Effector memory CD4-positive, alpha-beta T cell (primary cell): ENCODE data around the gene UGT1A6.

Experiments used
- DNase-seq, 3 donors: peaks; one replicate each; pipeline ENCODE4 v3.0.0-alpha.2; 2020
- H3K27ac ChIP-seq: 2 replicates; pipeline ENCODE4 v1.7.0; 2013; ENCODE audit warnings: mild to moderate bottlenecking, low read length, moderate library complexity; ENCODE audit not compliant: insufficient read depth, poor library complexity, severe bottlenecking
- H3K27me3 ChIP-seq: replicated peaks from 2 replicates; pipeline ENCODE4 v1.7.0; 2013; ENCODE audit warnings: mild to moderate bottlenecking, low read length; ENCODE audit not compliant: insufficient read depth, control insufficient read depth, poor library complexity, severe bottlenecking
- H3K36me3 ChIP-seq: 2 replicates; pipeline ENCODE4 v1.7.0; 2013; ENCODE audit warnings: mild to moderate bottlenecking, low read length, moderate library complexity; ENCODE audit not compliant: control insufficient read depth, insufficient read depth
- H3K4me1 ChIP-seq: 2 replicates; pipeline ENCODE4 v1.7.0; 2013; ENCODE audit warnings: low read length, mild to moderate bottlenecking; ENCODE audit not compliant: control insufficient read depth, insufficient read depth, poor library complexity, severe bottlenecking
- H3K4me3 ChIP-seq: 2 replicates; pipeline ENCODE4 v1.7.0; 2013; ENCODE audit warnings: low read length, low read depth, mild to moderate bottlenecking; ENCODE audit not compliant: insufficient read depth, poor library complexity, severe bottlenecking
- H3K9me3 ChIP-seq: 2 replicates; pipeline ENCODE4 v1.7.0; 2013; ENCODE audit warnings: mild to moderate bottlenecking, low read length, moderate library complexity; ENCODE audit not compliant: control insufficient read depth

UGT1A6 gene

DNA sequence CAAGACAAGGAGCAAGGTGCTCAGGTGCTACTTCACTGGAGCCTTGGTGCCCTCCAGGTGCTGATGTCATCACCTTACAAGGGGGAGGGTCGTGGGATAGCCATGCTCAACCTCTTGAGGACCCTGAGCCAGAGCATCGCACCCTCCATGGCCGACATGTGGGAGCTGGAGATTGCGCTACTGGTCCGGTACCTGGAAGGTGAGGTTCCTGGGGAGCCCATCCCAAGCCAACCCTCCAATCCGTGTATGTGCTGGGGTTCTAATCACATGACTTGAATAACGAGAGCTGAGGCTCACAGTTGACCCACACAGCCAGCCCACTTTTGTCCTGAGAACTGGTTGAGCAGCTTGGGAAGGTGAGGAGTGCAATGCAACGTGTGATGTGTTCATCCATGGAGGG lies 111.3 kb downstream of the UGT1A6 start:
- H3K9me3 ChIP-seq, result no peaks in the 10 kb centered on the region

DNA sequence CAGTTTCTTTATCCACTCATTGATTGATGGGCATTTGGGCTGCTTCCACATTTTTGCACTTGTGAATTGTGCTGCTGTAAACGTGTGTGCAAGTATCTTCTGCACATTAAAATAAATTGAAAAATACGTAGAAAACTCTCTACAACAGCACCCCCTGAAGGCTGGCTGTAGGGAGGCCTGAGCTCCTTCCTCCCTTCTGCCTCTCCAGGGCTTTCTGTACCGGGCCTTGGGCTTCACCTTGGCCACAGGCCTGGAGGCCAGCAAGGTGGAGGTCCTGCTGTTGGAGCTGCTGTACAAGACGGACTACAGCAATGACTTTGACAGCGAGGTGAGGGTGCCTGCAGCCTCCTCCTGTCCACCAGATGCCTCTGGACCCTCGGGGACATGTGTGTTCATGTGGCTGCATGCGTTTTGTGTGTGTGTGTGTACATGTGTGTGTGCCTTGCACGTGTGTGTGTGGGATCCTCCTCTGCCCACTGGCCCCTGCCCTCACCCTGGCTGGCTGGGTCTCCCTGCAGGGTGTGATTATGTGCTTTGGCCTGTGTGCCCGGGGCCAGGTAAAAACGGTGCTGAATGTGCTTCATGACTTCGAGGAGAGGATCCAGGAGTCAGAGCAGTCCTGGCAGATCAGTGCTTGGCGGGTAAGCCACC lies 114.7 kb downstream of the UGT1A6 start:
- H3K27me3 ChIP-seq, result peaks cover 3% of the 10 kb centered on the region

More for the DNA sequence above, 111.3 kb downstream of the UGT1A6 start:
- DNase-seq, result no peak
- H3K27me3 ChIP-seq, result no peaks in the 10 kb centered on the region
- H3K4me3 ChIP-seq, result no peak overlapping the region
- H3K4me1 ChIP-seq, result no peaks in the 10 kb centered on the region
- no peak overlapping the region for H3K27ac ChIP-seq
- no peaks in the 10 kb centered on the region for H3K36me3 ChIP-seq

GRCh38 chr2:233807966-233808935 lies 115.6 kb downstream of the UGT1A6 start:
- DNase-seq, result no peak
- Histone ChIP-seq H3K9me3 (no peaks in the 10 kb centered on the region), H3K4me3 (no peak overlapping the region), H3K27ac (no peak overlapping the region), H3K4me1 (no peaks in the 10 kb centered on the region), H3K27me3 (peaks cover 3% of the 10 kb centered on the region), H3K36me3 (no peaks in the 10 kb centered on the region)

More for the DNA sequence above, 114.7 kb downstream of the UGT1A6 start:
- Histone ChIP-seq H3K4me1 (no peaks in the 10 kb centered on the region), H3K36me3 (no peaks in the 10 kb centered on the region), H3K9me3 (no peaks in the 10 kb centered on the region), H3K27ac (no peak overlapping the region), H3K4me3 (no peak overlapping the region)
- no peak for DNase-seq

DNA sequence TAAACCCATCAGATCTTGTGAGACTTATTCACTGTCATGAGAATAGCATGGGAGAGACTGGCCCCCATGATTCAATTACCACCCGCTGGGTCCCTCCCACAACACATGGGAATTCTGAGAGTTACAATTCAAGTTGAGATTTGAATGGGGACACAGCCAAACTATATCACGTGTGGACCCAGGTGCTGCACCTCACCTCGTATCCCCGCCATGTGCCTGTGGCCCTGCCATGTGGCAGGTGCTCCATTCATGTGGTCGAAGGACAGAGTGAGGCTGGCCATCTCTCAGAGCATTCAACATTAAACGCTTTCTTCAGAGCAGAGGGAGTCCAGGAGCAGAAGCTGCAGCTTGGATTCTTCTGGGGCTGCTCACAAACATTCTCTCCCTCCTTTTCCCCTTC lies 117.7 kb downstream of the UGT1A6 start:
- Histone ChIP-seq H3K9me3 (no peaks in the 10 kb centered on the region), H3K4me1 (no peaks in the 10 kb centered on the region), H3K4me3 (no peak overlapping the region), H3K27ac (no peak overlapping the region), H3K27me3 (peaks cover 3% of the 10 kb centered on the region), H3K36me3 (no peaks in the 10 kb centered on the region)
- no peak for DNase-seq

DNA sequence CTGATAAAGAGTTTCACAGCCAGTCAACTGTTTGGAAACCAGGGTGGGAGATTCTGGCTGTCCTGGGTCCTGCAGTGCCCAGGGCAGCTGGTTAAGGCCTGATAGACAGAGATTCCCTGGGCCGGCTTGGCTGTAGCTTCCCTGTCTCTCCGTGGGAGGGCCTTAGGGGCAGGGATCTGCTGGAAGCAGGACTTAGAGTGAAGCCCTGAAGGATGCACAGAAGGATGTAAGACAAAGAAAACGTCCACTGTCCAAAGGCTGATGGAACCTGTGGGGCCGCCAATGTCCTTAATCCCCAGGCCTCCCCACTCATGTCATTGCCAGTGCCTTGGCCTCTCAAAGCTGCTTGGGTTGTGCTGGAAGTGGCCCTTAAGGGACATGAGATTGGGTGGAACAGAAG lies 118.4 kb downstream of the UGT1A6 start:
- Histone ChIP-seq H3K36me3 (no peaks in the 10 kb centered on the region), H3K27me3 (peaks cover 3% of the 10 kb centered on the region), H3K9me3 (no peaks in the 10 kb centered on the region), H3K4me3 (no peak overlapping the region), H3K27ac (no peak overlapping the region), H3K4me1 (no peaks in the 10 kb centered on the region)
- DNase-seq, result no peak

DNA sequence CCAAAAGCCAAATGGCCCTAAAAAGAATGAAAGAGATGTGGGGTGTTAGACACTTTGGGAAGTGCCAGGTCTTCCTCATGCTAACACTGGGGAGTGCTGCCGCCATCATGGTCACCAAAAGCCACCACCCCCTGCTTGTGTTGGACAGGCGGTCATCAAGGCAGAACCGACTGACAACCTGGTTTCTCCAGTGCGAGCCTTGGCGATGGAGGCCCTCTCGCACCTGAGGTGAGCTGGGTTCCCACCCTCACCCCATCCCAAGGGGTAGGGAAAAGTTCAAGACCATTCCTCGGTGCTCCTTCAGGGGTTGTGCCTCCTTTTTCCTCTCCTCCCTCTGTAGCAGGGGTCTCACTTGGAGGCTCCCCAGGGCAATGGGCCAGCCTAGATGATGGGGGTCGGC lies 119.0 kb downstream of the UGT1A6 start:
- Histone ChIP-seq H3K27ac (no peak overlapping the region), H3K4me3 (no peak overlapping the region), H3K27me3 (peaks cover 3% of the 10 kb centered on the region), H3K9me3 (no peaks in the 10 kb centered on the region), H3K36me3 (no peaks in the 10 kb centered on the region), H3K4me1 (no peaks in the 10 kb centered on the region)
- DNase-seq, result no peak

DNA sequence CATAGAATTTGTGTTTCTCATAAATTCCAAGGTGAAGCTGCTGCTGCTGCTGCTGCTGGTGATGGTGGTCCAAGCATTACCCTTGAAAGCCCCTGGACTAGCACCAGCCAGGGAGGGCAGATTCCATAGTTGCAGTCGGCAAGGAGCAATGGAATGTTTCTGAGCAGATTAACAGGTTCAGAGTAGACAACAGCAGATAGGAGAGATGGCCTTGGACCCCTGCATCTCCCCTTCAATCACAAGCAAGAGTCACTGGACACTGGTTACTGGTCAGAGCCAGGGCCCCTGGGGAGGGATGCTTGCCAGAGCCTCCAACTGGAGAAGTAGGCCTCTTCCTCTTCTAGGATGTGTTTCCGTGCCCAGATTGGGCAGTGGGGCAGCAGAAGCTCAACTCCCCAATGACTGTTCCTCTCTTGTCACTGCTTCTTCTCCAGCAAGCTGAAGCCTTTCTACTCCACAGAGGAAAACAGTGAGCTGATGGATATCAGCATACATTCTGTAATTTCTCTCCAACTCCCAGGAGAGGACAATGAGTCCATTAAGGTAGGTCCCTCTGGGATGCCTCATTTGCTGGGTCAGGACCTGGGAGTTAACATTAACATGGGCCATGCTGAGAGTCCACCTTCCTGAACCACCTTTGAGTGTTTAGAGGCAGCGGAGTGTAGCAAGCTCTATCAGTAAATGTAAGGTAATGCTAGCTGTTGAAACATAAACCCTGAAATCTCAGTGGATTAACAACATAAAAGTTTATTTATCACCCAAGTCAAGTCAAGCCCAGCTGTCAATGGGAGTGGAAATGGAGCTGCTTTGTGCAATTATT lies 120.8 kb downstream of the UGT1A6 start:
- no peaks in the 10 kb centered on the region for H3K4me1 ChIP-seq
- no peak for DNase-seq

GRCh38 chr2:233814056-233814835 lies 121.6 kb downstream of the UGT1A6 start:
- H3K36me3 ChIP-seq, result no peaks in the 10 kb centered on the region
- no peak for DNase-seq
- no peak overlapping the region for H3K4me3 ChIP-seq
- no peak overlapping the region for H3K27ac ChIP-seq
- H3K27me3 ChIP-seq, result peaks cover 3% of the 10 kb centered on the region
- no peaks in the 10 kb centered on the region for H3K4me1 ChIP-seq
- no peaks in the 10 kb centered on the region for H3K9me3 ChIP-seq

More for the DNA sequence above, 120.8 kb downstream of the UGT1A6 start:
- H3K9me3 ChIP-seq, result no peaks in the 10 kb centered on the region
- no peak overlapping the region for H3K27ac ChIP-seq
- H3K36me3 ChIP-seq, result no peaks in the 10 kb centered on the region
- H3K4me3 ChIP-seq, result no peak overlapping the region
- peaks cover 3% of the 10 kb centered on the region for H3K27me3 ChIP-seq

DNA sequence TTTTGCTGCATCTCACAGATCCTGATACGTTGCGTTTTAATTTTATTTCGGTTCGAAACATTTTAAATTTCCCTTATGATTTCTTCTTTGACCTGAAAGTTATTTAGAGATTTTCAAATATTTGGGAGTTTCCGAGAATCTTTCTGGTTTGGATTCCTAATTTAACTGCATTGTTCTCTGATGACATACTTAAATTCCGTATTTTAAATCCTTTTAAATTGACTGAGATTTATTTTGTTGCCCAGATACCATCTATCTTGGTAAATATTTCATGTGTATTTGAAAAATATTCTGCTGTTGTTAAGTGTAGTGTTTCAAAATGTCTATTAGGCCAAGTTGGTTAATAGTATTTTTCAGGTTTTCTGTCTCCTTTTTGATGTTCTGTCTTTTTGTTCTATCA lies 123.2 kb downstream of the UGT1A6 start:
- Histone ChIP-seq H3K9me3 (no peaks in the 10 kb centered on the region), H3K4me1 (no peaks in the 10 kb centered on the region), H3K27ac (no peak overlapping the region), H3K4me3 (no peak overlapping the region), H3K27me3 (no peaks in the 10 kb centered on the region), H3K36me3 (no peaks in the 10 kb centered on the region)
- DNase-seq, result no peak
